Activated CD4-positive, CD25-positive, alpha-beta regulatory T cell treated with anti-CD3 and anti-CD28 coated beads, Interleukin-2, amount 50 U/mL, for 72 hours (primary cell): ENCODE measurements around the gene DPPA3.
"Not testable (repeated sequence)": the region's sequence is repeated elsewhere in the genome, so short reads cannot be mapped to it uniquely, and the experiment has no call there.

Experiments
- DNase-seq: peaks from one replicate; pipeline ENCODE4 v3.0.0; 2021

Gene DPPA3

DNA sequence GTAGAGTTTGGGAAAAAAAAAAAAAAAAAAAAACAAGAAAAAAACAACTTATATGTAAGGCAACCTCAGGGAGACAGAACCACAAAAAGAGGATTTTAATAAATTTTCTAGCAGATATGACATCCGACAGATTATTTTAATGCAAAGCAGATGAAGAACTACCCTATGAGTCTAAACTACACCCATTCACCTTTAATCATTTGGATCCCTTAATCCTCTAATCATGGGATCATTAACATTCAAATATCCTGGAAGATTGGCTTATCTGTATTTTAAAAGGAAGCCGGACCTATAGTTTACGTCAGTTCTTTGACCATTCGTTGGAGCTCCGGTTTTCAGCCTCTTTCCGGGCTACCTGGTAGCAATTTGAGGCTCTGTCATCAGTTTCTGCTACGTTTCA lies at the start of gene DPPA3:
Gene DPPA3, plus strand, starts transcription at position 301 of the 400 bp plus-strand sequence. CDS start 138 bp downstream, outside the sequence.
- no peak for DNase-seq

DNA sequence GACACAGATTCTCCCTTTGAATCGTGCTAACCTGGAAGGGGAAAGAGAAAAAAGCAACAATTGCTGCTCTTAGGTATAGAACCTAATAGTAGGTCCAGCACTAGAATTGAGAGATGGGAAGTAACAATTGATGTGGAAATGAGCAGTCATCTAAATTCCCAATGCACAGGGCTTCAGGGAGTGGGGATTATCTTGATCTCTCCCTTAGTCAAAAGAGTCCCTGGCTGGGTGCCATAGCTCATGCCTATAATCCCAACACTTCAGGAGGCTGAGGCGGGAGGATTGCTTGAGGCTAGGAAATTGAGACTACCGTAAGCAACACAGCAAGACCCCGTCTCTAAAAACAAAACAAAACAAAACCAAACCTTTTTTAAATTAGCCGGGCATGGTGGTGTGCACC lies 49.5 kb upstream of the DPPA3 start:
- no peak for DNase-seq

DNA sequence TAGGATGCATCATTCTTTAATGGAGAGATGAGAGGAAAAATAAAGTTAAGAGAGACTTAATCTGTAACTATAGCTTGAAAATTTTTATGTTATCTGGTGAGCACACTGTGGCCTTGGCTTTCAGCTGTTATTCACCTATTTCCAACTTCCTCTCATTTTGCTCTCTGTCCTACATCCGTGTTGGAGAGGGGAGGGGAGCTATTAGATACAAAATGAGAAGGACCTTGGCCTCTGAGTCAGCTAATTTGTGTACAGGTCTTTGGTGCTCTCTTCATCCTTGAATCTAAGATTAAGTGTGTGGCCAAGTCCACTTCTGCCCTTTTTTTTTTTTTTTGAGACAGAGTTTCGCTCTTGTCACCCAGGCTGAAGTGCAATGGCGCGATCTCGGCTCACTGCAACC lies 44.6 kb upstream of the DPPA3 start:
- no peak for DNase-seq

DNA sequence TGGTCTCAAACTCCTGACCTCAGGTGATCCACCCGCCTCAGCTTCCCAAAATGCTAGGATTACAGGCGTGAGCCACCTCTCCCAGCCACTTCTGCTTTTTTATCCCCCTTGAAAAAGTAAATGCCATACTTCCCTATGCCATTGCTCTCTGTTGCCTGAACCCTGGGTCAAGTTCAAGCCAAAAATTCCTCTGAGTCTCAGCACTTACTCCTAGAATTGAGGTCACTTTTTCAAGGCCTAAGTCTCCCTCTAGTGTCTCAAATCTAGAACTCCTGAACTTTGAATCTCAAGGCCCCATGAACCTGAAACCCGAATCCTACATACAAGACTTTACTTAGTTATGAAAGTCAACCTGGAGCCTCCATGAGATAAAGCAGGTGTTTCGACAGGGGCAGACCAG lies 44.1 kb upstream of the DPPA3 start:
- DNase-seq, result no peak

DNA sequence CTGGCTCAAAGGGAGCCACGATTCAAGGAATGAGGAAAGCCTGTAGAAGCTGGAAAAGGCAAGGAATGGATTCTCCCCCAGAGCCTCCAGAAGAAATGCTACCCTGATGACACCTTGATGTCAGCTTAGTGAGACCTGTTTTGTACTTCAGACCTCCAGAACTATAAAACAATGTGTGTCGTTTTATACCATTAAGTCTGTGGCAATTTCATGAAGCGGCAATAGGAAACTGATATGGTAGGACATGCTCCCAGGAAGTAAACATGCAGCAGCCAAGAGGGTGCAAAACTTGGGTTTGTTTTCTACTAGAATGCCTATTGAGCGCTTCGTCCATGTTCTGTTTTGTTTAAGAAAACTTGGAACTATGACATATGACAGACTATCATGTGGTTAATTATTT lies 43.1 kb upstream of the DPPA3 start:
- no peak for DNase-seq

DNA sequence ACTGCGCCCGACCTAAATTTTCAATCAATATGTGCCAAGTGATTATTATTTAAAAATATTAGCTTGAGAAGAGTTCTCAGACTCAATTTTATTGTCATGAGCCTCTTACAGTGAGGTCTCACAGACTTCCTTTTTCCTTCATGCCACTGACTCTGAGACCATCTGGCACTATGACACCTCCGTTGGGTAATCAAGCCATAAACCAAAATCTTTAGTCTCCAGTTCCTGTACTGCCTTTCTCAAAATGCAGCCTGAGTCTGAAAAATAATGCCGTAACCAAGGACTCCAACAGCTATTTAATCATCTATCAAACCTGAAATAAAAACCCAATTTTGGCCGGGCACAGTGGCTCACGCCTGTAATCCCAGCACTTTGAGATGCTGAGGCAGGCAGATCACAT lies 35.8 kb upstream of the DPPA3 start:
- DNase-seq, result not testable (repeated sequence)

DNA sequence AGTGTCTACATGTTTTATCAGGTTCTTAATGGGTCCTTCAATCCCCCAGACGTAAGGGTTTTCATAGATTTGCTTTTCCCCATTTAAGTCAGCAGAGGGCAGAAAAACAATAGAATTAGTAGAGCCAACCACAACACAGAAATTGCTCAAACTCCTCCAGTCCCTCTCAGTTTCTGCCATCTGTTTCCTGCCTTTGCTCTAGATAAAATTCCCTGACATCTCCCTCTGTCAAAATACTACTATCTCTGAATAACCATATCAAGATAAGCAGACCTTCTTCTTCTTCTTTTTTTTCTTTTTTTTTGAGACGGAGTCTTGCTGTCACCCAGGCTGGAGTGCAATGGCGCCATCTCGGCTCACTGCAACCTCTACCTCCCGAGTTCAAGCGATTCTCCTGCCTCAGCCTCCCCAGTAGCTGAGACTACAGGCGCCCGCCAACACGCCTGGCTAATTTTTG lies 33.8 kb upstream of the DPPA3 start:
- not testable (repeated sequence) for DNase-seq

DNA sequence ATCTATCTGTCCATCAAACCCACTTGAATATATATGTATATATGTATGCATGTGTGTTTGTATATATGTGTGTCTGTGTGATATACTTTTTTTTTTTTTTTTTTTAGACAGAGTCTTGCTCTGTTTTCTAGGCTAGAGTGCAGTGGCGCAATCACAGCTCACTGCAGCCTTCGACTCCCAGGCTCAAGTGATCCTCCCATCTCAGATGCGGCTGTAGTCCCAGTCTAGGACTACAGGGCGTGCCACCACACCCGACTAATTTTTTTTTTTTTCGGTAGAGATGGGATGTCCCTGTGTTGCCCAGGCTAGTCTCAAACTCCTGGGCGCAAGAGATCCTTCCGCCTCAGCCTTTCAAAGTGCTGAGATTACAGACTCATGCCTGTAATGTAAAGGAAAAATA lies 32.5 kb upstream of the DPPA3 start:
- no peak for DNase-seq

DNA sequence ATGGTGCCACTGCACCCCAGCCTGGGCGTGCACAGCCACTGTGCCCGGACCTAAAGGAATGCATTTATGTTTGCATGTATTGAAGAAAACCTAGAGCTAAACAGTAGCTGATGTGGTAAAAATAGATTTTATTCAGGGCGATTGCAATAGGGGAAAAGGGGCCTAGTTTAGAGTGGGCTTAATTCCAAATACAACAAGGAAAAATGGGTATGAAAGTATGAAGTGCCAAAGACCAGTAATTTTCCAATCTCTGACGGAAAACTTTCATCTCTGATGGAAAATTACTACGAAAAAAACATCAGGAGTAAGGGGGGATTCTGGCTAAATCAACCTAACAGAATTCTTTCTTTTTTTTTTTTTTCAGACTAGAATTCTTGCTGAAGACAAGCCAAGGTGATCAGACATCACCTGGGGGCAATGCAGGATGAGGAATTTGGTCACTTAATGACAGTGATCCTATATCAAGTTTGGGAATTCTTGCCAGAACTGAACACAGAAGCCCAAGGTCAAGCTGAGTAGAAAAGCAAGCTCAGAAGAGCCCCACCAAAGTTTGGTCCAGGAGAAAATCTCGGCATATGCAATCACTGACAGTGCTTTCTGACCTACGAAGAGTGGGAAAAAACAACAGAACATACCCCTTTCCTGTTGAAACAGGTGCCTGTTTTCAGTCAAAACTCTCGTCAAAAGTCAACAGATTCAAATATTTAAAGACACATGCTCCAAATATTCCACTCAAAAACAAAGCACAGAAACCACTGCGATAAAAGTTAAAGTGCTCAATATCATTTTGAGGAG lies 31.8 kb upstream of the DPPA3 start:
- no peak for DNase-seq

DNA sequence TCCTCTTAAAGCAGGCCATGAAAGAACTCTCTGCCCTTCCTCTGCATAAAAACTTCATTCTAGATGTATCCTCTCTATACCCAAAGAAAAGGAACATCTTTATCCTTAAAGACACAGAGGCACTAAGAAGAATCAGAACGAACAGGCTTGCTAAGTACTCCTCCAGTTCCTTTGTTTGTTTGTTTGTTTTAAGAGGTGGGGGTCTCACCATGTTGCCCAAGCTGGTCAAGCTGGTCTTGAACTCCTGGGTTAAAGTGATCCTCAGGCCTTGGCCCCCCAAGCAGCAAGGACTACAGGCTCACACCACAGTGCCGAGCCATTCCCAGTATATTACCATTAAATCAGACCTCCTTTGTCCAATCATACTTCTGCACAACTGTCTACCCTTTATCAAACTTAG lies 29.7 kb upstream of the DPPA3 start:
- no peak for DNase-seq

DNA sequence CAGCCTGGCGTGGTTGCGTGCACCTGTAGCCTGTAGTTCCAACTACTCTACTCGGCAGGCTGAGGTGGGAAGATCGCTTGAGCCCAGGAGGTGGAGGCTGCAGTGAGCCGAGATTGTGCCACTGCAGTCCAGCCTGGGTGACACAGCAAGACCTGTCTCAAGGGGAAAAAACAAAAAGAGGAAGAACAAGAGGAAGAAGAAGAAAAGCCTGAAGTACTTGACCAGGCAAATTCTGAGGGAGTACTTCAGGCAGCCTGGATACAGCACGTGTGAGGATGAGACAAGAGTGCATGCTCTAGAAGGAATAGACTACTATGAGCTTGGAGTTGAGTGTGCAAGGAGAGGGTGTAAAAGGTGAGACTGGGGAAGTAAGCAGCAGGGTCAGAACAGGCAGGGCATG lies 17.4 kb upstream of the DPPA3 start:
- DNase-seq, result no peak

DNA sequence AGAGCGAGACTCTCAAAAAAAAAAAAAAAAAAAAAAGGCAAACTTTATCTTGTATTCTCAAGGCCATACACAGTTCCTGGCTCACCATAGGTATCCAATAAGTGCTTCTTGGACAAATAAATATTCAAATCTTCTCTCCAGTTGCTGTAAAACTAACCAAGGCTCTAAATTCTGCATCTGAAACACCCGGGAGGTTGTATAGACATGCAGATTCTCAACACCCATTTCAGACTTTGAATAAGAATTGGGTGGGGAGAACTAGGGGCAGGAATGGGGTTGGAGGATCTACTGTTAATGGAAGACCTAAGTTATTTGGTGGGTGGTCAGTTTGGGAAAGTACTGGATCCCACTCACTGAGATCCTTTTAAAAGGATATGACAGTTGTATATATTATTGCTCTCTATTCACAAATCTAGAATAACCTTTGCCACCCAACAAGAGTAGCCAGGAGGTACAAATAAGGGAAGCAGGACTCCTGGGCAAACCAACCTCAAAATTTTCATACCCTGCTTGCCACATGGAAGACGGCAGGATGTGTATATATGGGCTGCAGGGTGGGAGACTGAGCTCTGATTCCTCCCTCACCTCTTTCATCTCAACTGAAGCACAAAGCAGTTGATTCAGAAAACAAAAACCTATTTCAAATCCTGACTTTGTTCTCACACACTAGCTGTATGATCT lies 16.5 kb upstream of the DPPA3 start:
- no peak for DNase-seq

DNA sequence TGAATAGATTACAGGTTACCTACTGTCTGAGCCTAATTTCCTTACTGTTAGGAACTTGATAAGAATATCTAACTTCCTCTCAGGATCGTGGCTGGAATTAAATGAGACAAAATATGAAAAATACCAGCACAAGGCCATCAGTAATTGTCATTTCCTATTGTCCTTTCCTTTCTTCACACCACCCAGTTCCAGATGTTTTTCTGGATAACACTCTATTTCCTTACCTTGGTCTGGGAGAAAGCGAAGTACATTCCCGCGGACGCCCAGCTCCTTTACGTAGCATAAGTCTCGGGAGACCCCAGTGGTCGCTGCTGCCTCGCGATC lies 16.0 kb upstream of the DPPA3 start:
- no peak for DNase-seq

DNA sequence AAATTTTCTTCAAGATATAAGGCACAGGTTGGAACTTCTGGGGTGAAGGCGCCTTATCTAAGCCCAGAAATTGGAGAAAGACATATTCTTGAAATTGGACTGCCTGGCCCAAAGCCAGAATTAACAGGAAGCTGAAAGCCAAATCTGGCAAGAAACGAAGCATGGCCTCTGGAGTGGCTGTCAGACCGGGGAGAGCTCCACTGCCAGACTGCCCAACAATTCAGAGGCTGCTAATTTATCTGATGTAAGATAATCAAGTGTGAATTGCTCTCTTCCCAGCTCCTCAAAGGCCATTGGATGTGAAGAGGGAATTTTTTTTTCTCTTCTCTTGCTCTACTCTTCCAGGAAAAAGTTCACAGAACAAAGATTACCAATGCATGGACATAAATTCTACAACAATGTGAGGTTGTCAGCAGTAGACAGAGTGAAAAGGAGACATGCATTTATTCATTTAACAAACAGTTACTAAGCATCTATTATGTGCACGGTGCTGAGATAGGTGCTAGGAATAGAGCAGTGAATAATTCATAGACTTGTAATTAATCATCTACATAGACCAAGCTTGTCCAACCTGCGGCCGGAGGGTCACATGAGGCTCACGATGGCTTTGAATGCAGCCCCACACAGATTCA lies 15.6 kb upstream of the DPPA3 start, which contains the start of gene GDF3:
Gene GDF3, minus strand, starts transcription at position 210 of the 632 bp plus-strand sequence. Its CDS starts 47 bp downstream, at position 163.
- DNase-seq, result no peak

DNA sequence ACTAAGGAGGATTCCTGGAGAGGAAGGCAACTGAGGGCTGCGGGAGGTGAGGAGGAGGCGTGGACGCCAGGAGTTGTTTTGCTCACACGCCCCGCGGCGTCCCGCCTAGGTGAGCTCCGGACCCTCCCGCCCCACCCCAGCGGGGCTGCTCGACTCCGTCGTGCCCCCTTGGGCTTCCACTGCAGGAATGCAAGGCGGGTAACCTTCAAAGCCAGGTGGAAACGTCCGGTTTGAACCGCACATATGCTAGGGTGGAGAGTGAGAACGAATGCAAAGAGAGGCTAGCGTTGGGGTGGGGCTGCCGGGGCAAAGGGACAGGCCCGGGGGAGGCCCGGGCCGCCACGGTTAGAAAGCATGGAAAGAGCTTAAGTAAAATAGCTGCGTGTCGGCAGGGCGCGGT lies 5.4 kb upstream of the DPPA3 start:
- no peak for DNase-seq

DNA sequence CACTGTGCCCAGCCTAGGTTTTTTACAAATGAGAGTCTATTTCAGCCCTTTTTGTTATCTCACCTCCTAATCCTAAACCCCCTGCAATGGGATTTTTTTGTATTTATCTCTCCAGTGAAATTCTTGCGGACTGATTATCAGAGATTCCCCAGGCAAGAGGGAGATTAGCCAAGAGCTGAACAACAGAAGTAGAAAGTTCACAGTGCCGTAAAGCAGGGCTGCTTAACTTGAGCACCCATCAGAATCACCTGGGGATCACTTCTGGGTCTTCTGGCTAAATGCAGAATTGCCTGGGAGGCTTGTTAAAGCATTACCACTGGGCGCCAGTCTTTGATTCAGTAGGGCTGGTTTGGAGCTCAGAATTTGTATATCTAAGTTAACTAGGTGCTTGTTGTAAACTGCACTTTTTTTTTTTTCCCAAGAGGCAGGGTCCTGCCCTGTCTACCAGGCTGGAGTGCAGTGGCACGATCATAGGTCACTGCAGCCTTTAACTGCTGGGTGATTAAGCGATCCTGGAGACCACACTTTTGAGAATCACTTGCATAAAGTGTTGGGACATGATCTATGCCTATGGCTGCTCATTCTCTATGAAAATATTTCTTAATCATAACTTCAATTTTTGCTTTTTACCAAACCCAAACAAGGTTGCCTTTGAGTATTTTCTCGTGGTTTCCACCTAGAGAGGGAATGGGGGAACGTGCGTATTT lies 1.1 kb upstream of the DPPA3 start:
- DNase-seq, result no peak

DNA sequence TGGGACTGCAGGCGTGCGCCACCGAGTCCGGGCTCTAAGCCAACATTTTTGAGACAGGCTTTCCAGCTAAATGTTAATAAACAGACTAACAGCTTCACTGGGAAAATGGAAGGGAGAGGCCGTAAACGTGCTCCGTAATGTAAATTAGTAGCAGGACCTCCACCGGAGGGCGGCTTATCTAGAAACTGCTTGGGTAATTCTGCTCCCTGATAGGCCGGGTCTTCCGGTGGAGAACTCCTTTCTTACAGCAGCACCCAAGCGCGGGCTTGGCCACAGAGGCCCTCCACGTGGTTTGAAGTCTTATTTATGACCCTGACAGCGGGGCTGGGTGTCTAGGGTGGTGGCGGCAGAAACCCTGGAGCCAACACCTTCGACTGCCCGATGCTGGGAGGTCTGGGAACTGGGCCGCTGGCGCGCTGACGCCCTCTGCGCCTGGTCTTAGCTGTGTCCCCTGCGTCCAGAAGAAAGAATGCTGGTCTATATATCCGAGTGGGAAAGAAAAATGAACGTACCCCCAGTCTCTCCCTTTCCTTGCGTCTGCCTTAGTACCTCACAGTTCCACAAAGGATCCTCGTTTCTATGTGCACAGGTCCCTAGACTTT lies 1.7 kb downstream of the DPPA3 start:
- DNase-seq, result no peak

DNA sequence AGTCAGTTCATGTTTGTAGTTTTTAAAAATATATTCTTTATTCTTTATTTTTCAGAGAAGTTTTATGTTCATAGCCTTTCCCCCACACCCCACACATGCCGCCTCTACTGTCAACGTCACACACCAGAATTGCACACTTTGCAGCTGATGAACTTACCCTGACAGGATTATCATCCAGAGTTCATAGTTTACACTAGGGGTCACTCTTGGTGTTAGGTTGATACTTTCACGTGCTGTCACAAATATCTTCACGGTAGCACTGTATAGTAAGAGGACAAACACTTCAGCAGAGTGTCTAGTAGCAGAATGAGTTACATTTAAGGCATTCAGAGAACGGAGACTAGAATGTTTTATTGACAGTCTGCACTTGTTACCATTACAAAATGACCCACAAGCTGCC lies 5.1 kb downstream of the DPPA3 start:
- DNase-seq, result no peak

DNA sequence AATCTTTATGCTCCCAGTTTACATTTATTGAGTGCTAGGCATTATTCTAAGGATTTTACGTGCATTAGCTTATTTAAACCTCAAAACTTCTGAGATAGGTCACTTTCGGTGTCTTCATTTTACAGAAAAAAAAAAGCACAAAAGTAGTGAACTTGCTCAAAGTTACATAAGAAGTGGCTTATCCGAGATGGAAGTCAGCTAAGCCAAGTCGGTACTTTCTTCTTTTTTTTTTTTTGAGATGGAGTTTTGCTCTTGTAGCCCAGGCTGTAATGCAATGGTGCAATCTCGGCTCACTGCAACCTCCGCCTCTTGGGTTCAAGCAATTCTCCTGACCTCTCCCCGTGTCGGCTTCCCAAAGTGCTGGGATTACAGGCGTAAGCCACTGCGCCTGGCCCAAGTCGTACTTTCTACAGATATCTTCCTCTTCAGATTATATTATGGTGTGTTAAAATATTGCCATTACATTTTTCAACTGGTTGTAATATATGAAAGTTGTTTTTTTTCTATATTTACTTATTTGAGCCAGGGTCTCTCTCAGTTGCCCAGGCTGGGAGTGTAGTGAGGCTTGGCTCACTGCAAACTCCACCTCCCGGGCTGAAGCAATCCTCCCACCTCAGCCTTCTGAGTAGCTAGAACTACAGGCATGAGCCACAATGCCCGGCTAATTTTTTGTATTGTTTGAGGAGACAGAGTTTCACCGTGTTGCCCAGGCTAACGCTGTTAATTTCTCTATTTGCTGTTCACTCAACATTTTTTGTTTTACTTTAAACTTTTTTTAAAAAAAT lies 8.9 kb downstream of the DPPA3 start:
- no peak for DNase-seq

DNA sequence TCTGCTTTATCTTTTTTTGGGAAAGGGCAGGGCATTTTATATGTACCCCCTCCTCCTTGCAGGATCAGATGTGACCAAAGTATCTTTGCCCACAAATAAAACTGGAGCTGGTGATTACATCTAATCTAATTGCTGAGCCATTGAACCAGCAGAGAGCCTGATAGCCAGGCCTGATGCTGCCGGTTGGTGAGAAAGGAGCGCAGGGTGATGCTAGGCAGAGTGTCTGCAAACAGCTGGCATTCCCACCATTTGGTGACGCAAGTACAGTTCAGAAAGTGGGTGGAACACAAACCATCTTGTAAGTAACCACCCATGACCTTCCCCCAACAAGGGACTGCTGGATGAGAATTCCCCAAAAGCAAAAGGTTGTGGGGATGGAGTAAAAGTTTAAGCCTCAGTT lies 12.7 kb downstream of the DPPA3 start:
- no peak for DNase-seq

DNA sequence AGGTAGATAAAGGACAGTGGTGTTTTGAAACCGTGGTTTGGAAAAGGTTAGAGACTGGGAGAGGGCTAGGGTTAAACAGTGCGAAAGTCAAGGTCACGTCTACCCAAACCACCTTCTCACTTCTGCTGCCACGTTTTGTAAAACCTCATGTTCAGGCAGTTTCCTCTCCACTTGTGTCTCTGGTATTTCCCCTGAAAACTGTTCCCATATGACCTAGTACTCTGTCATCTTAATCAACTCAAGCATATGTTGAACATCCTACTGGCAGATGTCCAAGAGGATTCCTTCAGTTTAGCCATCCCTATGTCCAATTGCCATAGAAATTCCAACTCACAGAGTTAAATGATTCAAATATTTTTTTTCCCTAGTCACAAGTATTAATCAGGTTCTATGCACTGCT lies 18.5 kb downstream of the DPPA3 start:
- DNase-seq, result no peak

DNA sequence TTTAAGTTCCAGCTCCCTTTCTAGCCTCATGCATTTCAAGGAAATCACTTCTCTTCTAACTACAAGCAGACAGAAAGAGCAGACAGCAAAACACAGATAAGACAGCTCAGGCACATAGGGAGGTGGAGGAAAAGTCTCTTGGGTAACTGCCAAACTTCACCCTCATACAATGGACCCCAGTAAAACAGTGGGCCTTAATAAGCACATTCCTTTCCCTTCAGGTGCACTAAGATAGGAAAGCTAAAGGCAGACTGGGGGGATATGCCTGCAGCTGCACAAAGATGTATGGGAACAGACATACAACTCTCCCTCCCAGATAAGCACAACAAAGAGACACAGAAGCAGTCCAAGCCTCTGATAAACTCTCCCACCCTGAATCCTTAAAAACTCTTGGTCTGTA lies 19.8 kb downstream of the DPPA3 start:
- DNase-seq, result not testable (repeated sequence)
